HAP-1 (cell line): ENCODE results near the gene FN3KRP.

Experiments
- DNase-seq, 2 experiments: peaks; one replicate each; pipeline ENCODE4 v3.0.0-alpha.2; 2016 to 2020; ENCODE audit warnings: low spot score in 2 of 2
- H3K27me3 ChIP-seq: fragments of 250-450 bp; sonication (Bioruptor Pico); 2 replicates; pipeline ENCODE4 v1.5.1; 2020; ENCODE audit warnings: low read depth, mild to moderate bottlenecking, moderate library complexity
- H3K36me3 ChIP-seq: fragments of 250-450 bp; sonication (Bioruptor Pico); replicated peaks from 2 replicates; pipeline ENCODE4 v1.5.1; 2020; ENCODE audit warnings: mild to moderate bottlenecking
- H3K4me1 ChIP-seq: fragments of 250-450 bp; sonication (Bioruptor Pico); 2 replicates; pipeline ENCODE4 v1.5.1; 2020; ENCODE audit warnings: mild to moderate bottlenecking
- H3K4me3 ChIP-seq: fragments of 250-450 bp; sonication (Bioruptor Pico); 2 replicates; pipeline ENCODE4 v1.5.1; 2020; ENCODE audit warnings: mild to moderate bottlenecking, moderate library complexity
- H3K9me3 ChIP-seq: fragments of 250-450 bp; sonication (Bioruptor Pico); 2 replicates; pipeline ENCODE4 v1.5.1; 2020; ENCODE audit warnings: mild to moderate bottlenecking, moderate library complexity
- in situ Hi-C: fragments of 300-500 bp; cut with MboI; formaldehyde crosslinking; loops from 3 replicates; pipeline ENCODE4 v1.14.3; 2020; ENCODE audit warnings: low sequenced_read_pairs, inconsistent platforms, mixed read lengths

Gene FN3KRP

GRCh38 chr17:82705756-82706155 is 10.8 kb upstream of the FN3KRP start:
- H3K36me3 ChIP-seq: no peaks in the 10 kb centered on the region
- no peak overlapping the region for H3K4me3 ChIP-seq
- H3K9me3 ChIP-seq: no peaks in the 10 kb centered on the region
- no peak for DNase-seq
- no peaks in the 10 kb centered on the region for H3K4me1 ChIP-seq
- in situ Hi-C loops: no loop called here
- H3K27me3 ChIP-seq: no peaks in the 10 kb centered on the region

- in situ Hi-C loops: no loop called here
- H3K4me1 ChIP-seq: no peaks in the 10 kb centered on the region
- DNase-seq: no peak
- H3K27me3 ChIP-seq: no peaks in the 10 kb centered on the region
- no peaks in the 10 kb centered on the region for H3K9me3 ChIP-seq
- no peak overlapping the region for H3K4me3 ChIP-seq
- H3K36me3 ChIP-seq: no peaks in the 10 kb centered on the region
These were observed 7.4 kb upstream of the FN3KRP start for GRCh38 chr17:82709024-82709675.

GRCh38 chr17:82709676-82710498 is 6.6 kb upstream of the FN3KRP start:
- in situ Hi-C loops: no loop called here
- Histone ChIP-seq H3K4me3 (no peak overlapping the region), H3K36me3 (no peaks in the 10 kb centered on the region), H3K4me1 (no peaks in the 10 kb centered on the region), H3K9me3 (no peaks in the 10 kb centered on the region), H3K27me3 (no peaks in the 10 kb centered on the region)
- DNase-seq: no peak

GRCh38 chr17:82710499-82711232 is 5.8 kb upstream of the FN3KRP start:
- no peaks in the 10 kb centered on the region for H3K4me1 ChIP-seq
- in situ Hi-C loops: no loop called here

GRCh38 chr17:82713071-82713723 is 3.3 kb upstream of the FN3KRP start:
- Histone ChIP-seq H3K4me1 (peaks cover 8% of the 10 kb centered on the region), H3K4me3 (no peak overlapping the region), H3K27me3 (no peaks in the 10 kb centered on the region), H3K36me3 (no peaks in the 10 kb centered on the region), H3K9me3 (no peaks in the 10 kb centered on the region)
- DNase-seq: no peak
- in situ Hi-C loops: no loop called here

More at GRCh38 chr17:82710499-82711232, 5.8 kb upstream of the FN3KRP start:
- no peaks in the 10 kb centered on the region for H3K9me3 ChIP-seq
- no peaks in the 10 kb centered on the region for H3K36me3 ChIP-seq
- H3K4me3 ChIP-seq: no peak overlapping the region
- no peak for DNase-seq
- H3K27me3 ChIP-seq: no peaks in the 10 kb centered on the region

- in situ Hi-C loops: no loop called here
- Histone ChIP-seq H3K27me3 (no peaks in the 10 kb centered on the region), H3K36me3 (peaks cover 41% of the 10 kb centered on the region), H3K4me1 (peaks cover 8% of the 10 kb centered on the region), H3K9me3 (no peaks in the 10 kb centered on the region), H3K4me3 (no peak overlapping the region)
- DNase-seq: no peak
These were observed 2.6 kb downstream of the FN3KRP start for GRCh38 chr17:82718986-82719685.

- Histone ChIP-seq H3K9me3 (no peaks in the 10 kb centered on the region), H3K36me3 (peaks cover 41% of the 10 kb centered on the region), H3K4me3 (no peak overlapping the region), H3K4me1 (peaks cover 8% of the 10 kb centered on the region), H3K27me3 (no peaks in the 10 kb centered on the region)
- DNase-seq: no peak
- in situ Hi-C loops: no loop called here
These were observed 3.7 kb downstream of the FN3KRP start for GRCh38 chr17:82720204-82720603.

GRCh38 chr17:82722341-82723013 is 6.0 kb downstream of the FN3KRP start:
- Histone ChIP-seq H3K36me3 (peaks cover 55% of the 10 kb centered on the region), H3K4me1 (peaks cover 4% of the 10 kb centered on the region; the same call in 1 of the 2 replicates), H3K27me3 (no peaks in the 10 kb centered on the region), H3K4me3 (no peak overlapping the region), H3K9me3 (no peaks in the 10 kb centered on the region)
- in situ Hi-C loops: no loop called here
- no peak for DNase-seq

GRCh38 chr17:82723169-82723807 is 6.8 kb downstream of the FN3KRP start:
- Histone ChIP-seq H3K27me3 (no peaks in the 10 kb centered on the region), H3K4me1 (no peaks in the 10 kb centered on the region), H3K9me3 (no peaks in the 10 kb centered on the region), H3K36me3 (peaks cover 59% of the 10 kb centered on the region), H3K4me3 (no peak overlapping the region)
- in situ Hi-C loops: no loop called here
- no peak for DNase-seq

- Histone ChIP-seq H3K27me3 (no peaks in the 10 kb centered on the region), H3K4me3 (no peak overlapping the region), H3K9me3 (no peaks in the 10 kb centered on the region), H3K4me1 (no peaks in the 10 kb centered on the region), H3K36me3 (peaks cover 43% of the 10 kb centered on the region)
- DNase-seq: no peak
- in situ Hi-C loops: no loop called here
These were observed 9.9 kb downstream of the FN3KRP start for GRCh38 chr17:82726427-82726826.

- in situ Hi-C loops: no loop called here
- Histone ChIP-seq H3K9me3 (peaks cover 14% of the 10 kb centered on the region), H3K27me3 (no peaks in the 10 kb centered on the region), H3K4me3 (no peak overlapping the region), H3K4me1 (no peaks in the 10 kb centered on the region), H3K36me3 (peaks cover 38% of the 10 kb centered on the region)
- no peak for DNase-seq
These were observed 13.2 kb downstream of the FN3KRP start for GRCh38 chr17:82729479-82730260.
